ENCODE measurements around the gene TLR5. TPM values are rescaled to one million over a fixed set of nuclear protein-coding genes. Genes with fewer than 3 reads are reported as not detected.

The TLR5 gene
- total RNA-seq, 1 experiment from 2014 or later: 1.2 TPM

DNA sequence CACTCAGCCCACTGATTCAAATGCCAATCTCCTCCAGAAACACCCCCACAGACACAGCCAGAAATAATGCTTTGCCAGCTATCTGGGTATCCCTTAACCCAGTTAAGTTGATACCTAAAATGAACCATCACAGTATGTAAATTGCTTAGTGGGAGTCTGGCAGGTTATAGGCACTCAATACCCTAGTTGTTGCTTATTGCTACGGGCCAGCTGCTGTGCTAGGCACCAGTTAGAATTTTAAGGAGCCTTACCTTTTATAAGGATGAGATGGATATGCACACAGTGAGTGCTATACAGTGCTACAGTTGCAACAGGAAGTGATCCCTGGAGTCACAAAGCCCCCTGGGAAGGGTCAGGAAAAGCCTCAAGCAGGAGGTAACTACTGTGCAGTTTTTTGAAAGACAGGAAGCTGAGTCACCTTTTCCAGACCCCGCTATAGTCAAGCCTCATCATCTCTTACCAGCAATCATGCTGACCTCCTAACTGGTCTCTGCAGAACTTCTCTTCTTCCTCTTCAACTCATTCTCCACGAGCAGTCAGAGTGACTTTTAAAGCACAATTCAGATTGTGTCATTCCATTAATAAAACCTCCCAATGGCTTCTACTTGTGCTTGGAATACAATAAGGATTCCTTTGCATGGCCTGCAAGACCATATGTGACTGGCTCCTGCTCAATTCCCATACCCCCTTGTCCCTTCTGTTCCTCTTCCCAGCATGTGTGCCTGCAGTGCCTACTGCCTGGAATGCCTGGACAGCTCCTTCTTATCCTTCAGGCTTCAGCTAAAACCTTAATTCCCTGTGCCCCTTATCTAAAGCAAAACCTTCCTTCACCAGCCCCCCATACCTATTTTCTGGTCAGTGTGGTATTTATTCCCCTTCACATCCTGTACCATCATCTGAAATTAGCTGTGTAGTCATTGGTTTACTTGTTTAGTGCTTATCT, 10.4 kb upstream of the TLR5 start:
- in situ Hi-C loops (cut with HindIII; ENCODE audit: low sequenced_read_pairs): no loop called here
- no peak for DNase-seq (ENCODE audit: low spot score)

- in situ Hi-C loops (cut with HindIII; ENCODE audit: low sequenced_read_pairs): no loop called here
- DNase-seq (ENCODE audit: low spot score): no peak
These were observed 9.4 kb upstream of the TLR5 start for GRCh38 chr1:223152399-223152798.

GRCh38 chr1:223150443-223150842, 7.4 kb upstream of the TLR5 start:
- DNase-seq (ENCODE audit: low spot score): no peak
- in situ Hi-C loops (cut with HindIII; ENCODE audit: low sequenced_read_pairs): no loop called here

- DNase-seq (ENCODE audit: low spot score): no peak
- in situ Hi-C loops (cut with HindIII; ENCODE audit: low sequenced_read_pairs): no loop called here
These were observed 4.8 kb upstream of the TLR5 start for GRCh38 chr1:223147873-223148272.

GRCh38 chr1:223147409-223147808, 4.4 kb upstream of the TLR5 start:
- DNase-seq (ENCODE audit: low spot score): no peak
- in situ Hi-C loops (cut with HindIII; ENCODE audit: low sequenced_read_pairs): no loop called here

- in situ Hi-C loops (cut with HindIII; ENCODE audit: low sequenced_read_pairs): no loop called here
These were observed 3.7 kb upstream of the TLR5 start for GRCh38 chr1:223146745-223147144.

GRCh38 chr1:223144914-223145313, 1.9 kb upstream of the TLR5 start:
- DNase-seq (ENCODE audit: low spot score): no peak
- in situ Hi-C loops (cut with HindIII; ENCODE audit: low sequenced_read_pairs): no loop called here

More at GRCh38 chr1:223146745-223147144, 3.7 kb upstream of the TLR5 start:
- DNase-seq (ENCODE audit: low spot score): no peak

GRCh38 chr1:223144431-223144830, 1.4 kb upstream of the TLR5 start:
- in situ Hi-C loops (cut with HindIII; ENCODE audit: low sequenced_read_pairs): no loop called here
- DNase-seq (ENCODE audit: low spot score): no peak

DNA sequence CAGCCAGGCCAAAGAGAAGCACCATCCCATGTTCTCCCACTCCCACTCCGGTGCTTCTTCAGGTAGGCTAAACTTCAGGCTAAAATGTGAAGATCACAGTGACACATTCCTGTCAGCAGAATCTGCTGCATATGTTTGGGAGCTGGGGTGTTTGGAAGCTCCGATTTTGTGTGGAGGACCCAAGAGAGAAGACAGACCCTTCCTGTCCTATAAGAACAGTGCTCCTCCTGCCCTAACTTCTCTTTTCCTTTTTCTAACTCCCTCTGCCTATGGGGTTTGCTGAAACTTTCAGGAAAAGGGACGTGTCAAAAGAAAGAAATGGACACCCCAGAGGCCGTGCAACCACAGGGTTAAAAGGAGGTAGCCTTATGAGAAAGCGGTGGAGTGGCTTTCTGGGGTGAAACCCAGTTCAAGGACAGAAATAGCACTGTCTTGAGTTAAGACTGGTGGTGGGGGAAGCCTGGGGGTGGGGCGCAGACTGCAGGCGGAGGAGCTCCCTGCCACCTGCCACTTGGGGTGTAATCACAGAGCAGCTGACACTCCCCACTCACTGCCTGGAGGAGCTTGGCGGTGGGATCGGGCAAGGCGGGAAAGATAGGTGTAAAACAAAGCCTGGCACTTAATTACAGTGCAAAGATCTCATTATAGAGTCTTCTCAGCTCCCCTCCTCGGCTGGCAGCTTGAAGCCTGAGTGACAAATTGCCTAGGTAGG, 645 bp upstream of the TLR5 start:
- in situ Hi-C loops (cut with HindIII; ENCODE audit: low sequenced_read_pairs): no loop called here
- DNase-seq (ENCODE audit: low spot score): no peak

GRCh38 chr1:223142269-223142668, 779 bp downstream of the TLR5 start:
- in situ Hi-C loops (cut with HindIII; ENCODE audit: low sequenced_read_pairs): no loop called here
- DNase-seq (ENCODE audit: low spot score): no peak

- in situ Hi-C loops (cut with HindIII; ENCODE audit: low sequenced_read_pairs): no loop called here
These were observed 2.2 kb downstream of the TLR5 start for GRCh38 chr1:223140611-223141405.

GRCh38 chr1:223137455-223138085, 5.5 kb downstream of the TLR5 start:
- in situ Hi-C loops (cut with HindIII; ENCODE audit: low sequenced_read_pairs): no loop called here
- no peak for DNase-seq (ENCODE audit: low spot score)

More at GRCh38 chr1:223140611-223141405, 2.2 kb downstream of the TLR5 start:
- DNase-seq (ENCODE audit: low spot score): no peak

DNA sequence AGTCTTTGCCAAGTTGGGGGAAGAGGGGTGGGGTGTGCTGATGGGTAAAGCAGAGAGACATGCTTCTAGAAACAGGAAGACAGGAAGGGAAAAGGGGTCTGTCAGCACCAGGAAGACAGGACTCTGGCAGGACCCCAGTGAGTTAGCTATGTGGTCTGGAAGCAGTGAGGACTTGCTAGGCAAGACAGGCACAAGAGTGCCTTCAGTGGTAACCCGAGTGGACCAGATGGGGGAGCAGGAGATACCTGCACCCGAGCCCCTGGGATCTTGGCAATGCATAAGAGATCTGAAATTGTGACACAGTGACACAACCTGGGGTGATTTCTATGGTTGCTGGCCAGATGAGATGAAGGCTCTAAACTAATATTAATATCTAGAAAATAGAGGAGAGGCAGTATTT, 7.0 kb downstream of the TLR5 start:
- no peak for DNase-seq (ENCODE audit: low spot score)
- in situ Hi-C loops (cut with HindIII; ENCODE audit: low sequenced_read_pairs): no loop called here

- in situ Hi-C loops (cut with HindIII; ENCODE audit: low sequenced_read_pairs): no loop called here
- DNase-seq (ENCODE audit: low spot score): no peak
These were observed 7.7 kb downstream of the TLR5 start for GRCh38 chr1:223135176-223135942.

DNA sequence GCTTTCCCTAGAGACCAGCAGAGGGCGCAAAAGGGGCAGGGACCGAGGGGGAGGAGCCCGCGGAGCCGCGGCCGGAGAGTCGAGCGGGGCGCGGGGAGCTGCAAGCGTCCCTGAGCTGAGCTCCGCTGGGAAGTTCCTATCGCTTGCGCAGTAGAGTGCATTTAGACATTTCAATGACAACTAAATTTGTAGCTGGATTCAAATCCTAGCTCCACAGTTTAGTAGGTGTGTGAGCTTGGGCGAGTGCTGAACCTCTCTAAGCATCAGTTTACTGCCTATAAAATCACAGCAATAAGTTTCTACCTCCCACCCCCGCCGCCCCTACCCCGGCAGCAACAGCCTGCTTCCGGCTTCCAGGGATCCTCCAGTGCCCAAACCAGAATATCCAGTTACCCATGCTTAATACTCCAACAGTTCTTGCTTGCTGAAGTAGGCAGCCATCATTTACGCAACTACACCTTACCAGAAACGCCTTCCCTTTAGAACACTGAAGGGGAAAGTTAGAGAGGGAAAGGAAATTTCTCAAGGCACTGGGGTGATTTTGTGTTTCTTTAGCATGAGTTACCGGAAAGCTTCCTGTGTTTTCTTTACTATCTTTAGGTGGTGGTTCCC, 9.1 kb downstream of the TLR5 start:
- in situ Hi-C loops (cut with HindIII; ENCODE audit: low sequenced_read_pairs): no loop called here
- DNase-seq (ENCODE audit: low spot score): peak; percentile 82

- in situ Hi-C loops (cut with HindIII; ENCODE audit: low sequenced_read_pairs): no loop called here
- no peak for DNase-seq (ENCODE audit: low spot score)
These were observed 9.7 kb downstream of the TLR5 start for GRCh38 chr1:223133306-223133823.

- peak; percentile 43 for DNase-seq (ENCODE audit: low spot score)
- in situ Hi-C loops (cut with HindIII; ENCODE audit: low sequenced_read_pairs): no loop called here
These were observed 13.7 kb downstream of the TLR5 start for GRCh38 chr1:223129229-223129901.

All from G401 (cell line).